Gastrocnemius medialis (tissue), 4 donors: Measurements from ENCODE around the gene TMEM123. TPM values are rescaled to one million over a fixed set of nuclear protein-coding genes. Genes with fewer than 3 reads are reported as not detected.
"Not testable (repeated sequence)": the region's sequence is repeated elsewhere in the genome, so short reads cannot be mapped to it uniquely, and the experiment has no call there.

Experiments
- ATAC-seq, 2 donors: fragments of 150-250 bp; one replicate each; pipeline ENCODE4 v1.9.1; 2016
- DNase-seq, 2 donors: peaks; one replicate each; pipeline ENCODE4 v3.0.0-alpha.2; 2019
- H3K27ac ChIP-seq, 4 donors: fragments of 200-600 bp; sonication (generic); 1 replicate in 1 of 4; 2 replicates in 3 of 4; pipeline ENCODE4 v1.5.1; 2016 to 2018; ENCODE audit warnings: mild to moderate bottlenecking in 2 of 4, moderate library complexity in 1 of 4
- H3K27me3 ChIP-seq, 3 donors: fragments of 200-600 bp; sonication (generic) in 2 of 3; 1 replicate in 1 of 3; 2 replicates in 2 of 3; pipeline versions ENCODE4 v1.5.1 to v1.6.0; 2016 to 2019; ENCODE audit warnings: mild to moderate bottlenecking in 1 of 3, moderate library complexity in 1 of 3
- H3K36me3 ChIP-seq, 2 donors: fragments of 200-600 bp; sonication (generic) in 1 of 2; one replicate each; pipeline ENCODE4 v1.5.1; 2017 to 2018
- H3K4me1 ChIP-seq, 2 donors: fragments of 200-600 bp; sonication (generic) in 1 of 2; one replicate each; pipeline ENCODE4 v1.5.1; 2016 to 2017; ENCODE audit warnings: mild to moderate bottlenecking in 2 of 2
- H3K4me3 ChIP-seq, 4 donors: fragments of 200-600 bp; sonication (generic) in 3 of 4; 1 replicate in 1 of 4; 2 replicates in 3 of 4; pipeline ENCODE4 v1.5.1; 2016 to 2019; ENCODE audit warnings: mild to moderate bottlenecking in 2 of 4
- H3K9me3 ChIP-seq, 3 donors: fragments of 200-600 bp; sonication (generic) in 2 of 3; 1 replicate in 1 of 3; 2 replicates in 2 of 3; pipeline ENCODE4 v1.5.1; 2016 to 2019
- CTCF ChIP-seq, 5 experiments: fragments of 450-650 bp in 3 of 5; fragments of 200-600 bp in 2 of 5; sonication (generic) in 2 of 5; IDR thresholded peaks in 4 of 5; conservative IDR thresholded peaks in 1 of 5; 1 replicate in 4 of 5; 2 replicates in 1 of 5; pipeline ENCODE4 v1.5.1; 2016 to 2019; ENCODE audit warnings: antibody characterized with exemption in 5 of 5, mild to moderate bottlenecking in 3 of 5, moderate library complexity in 3 of 5
- POLR2A ChIP-seq, 2 donors: fragments of 450-650 bp; IDR thresholded peaks; one replicate each; pipeline ENCODE4 v1.6.1; 2017; ENCODE audit warnings: antibody characterized with exemption in 2 of 2, mild to moderate bottlenecking in 2 of 2, moderate library complexity in 2 of 2
- in situ Hi-C, 4 donors: fragments of 200-750 bp; cut with MboI; loops; one replicate each; pipeline versions ENCODE4 v1.15.0 to v1.8.0; 2017; ENCODE audit warnings: low sequenced_read_pairs in 4 of 4
- intact Hi-C: fragments of 100-400 bp; cut with DNase I; formaldehyde crosslinking; loops from one replicate; pipeline ENCODE4 v1.15.1; 2023; ENCODE audit warnings: low total_unique reads
- total RNA-seq, 4 donors: library from RNA; depleted of rRNA; stranded (reverse); fragments of >200 nt; gene quantifications; one replicate each; pipeline versions ENCODE4 v1.1.0 to v1.2.3, GENCODE V29; 2016

The TMEM123 gene
- total RNA-seq, 4 donors from 2014 or later, result 12.5 to 38.0 (median 22.6) TPM

- intact Hi-C loops (no loop called here), in situ Hi-C loops (no loop called here)
- no peak overlapping the region for H3K4me3 ChIP-seq
- no peaks in the 10 kb centered on the region for H3K4me1 ChIP-seq
- DNase-seq (no peak), ATAC-seq (no peak)
- no peaks in the 10 kb centered on the region for H3K9me3 ChIP-seq
- no peak for TF ChIP-seq CTCF (IDR thresholded peaks at IDR 0.05 in 4 of 5, conservative IDR thresholded peaks at IDR 0.05 in 1 of 5)
- no peak for TF ChIP-seq POLR2A (IDR thresholded peaks at IDR 0.05)
- no peaks in the 10 kb centered on the region for H3K36me3 ChIP-seq
- no peaks in the 10 kb centered on the region for H3K27me3 ChIP-seq
- H3K27ac ChIP-seq, result no peak overlapping the region
These were observed 14.1 kb downstream of the TMEM123 start for GRCh38 chr11:102438311-102439062.

GRCh38 chr11:102437727-102438126 is 14.8 kb downstream of the TMEM123 start:
- no peak for TF ChIP-seq POLR2A (IDR thresholded peaks at IDR 0.05)
- no peak for TF ChIP-seq CTCF (IDR thresholded peaks at IDR 0.05 in 4 of 5, conservative IDR thresholded peaks at IDR 0.05 in 1 of 5)
- Histone ChIP-seq H3K4me3 (no peak overlapping the region), H3K9me3 (no peaks in the 10 kb centered on the region), H3K4me1 (no peaks in the 10 kb centered on the region), H3K27me3 (no peaks in the 10 kb centered on the region), H3K36me3 (no peaks in the 10 kb centered on the region), H3K27ac (no peak overlapping the region)
- intact Hi-C loops (no loop called here), in situ Hi-C loops (no loop called here)
- DNase-seq (no peak), ATAC-seq (no peak)

- in situ Hi-C loops, result no loop called here
- H3K27ac ChIP-seq, result no peak overlapping the region
- no peaks in the 10 kb centered on the region for H3K27me3 ChIP-seq
- no peaks in the 10 kb centered on the region for H3K9me3 ChIP-seq
- H3K36me3 ChIP-seq, result no peaks in the 10 kb centered on the region
- no peaks in the 10 kb centered on the region for H3K4me1 ChIP-seq
- no peak overlapping the region for H3K4me3 ChIP-seq
- no peak for TF ChIP-seq CTCF (IDR thresholded peaks at IDR 0.05 in 4 of 5, conservative IDR thresholded peaks at IDR 0.05 in 1 of 5)
- TF ChIP-seq POLR2A (IDR thresholded peaks at IDR 0.05), result no peak
- ATAC-seq (no peak), DNase-seq (no peak)
- intact Hi-C loops, result no loop called here
These were observed 15.6 kb downstream of the TMEM123 start for GRCh38 chr11:102436976-102437375.

- no peak for ATAC-seq
- no peak for DNase-seq
- in situ Hi-C loops, result no loop called here
- no peak overlapping the region for H3K27ac ChIP-seq
- H3K4me1 ChIP-seq, result no peaks in the 10 kb centered on the region
- no peak overlapping the region for H3K4me3 ChIP-seq
- no peaks in the 10 kb centered on the region for H3K9me3 ChIP-seq
- no peaks in the 10 kb centered on the region for H3K27me3 ChIP-seq
- intact Hi-C loops, result no loop called here
- H3K36me3 ChIP-seq, result no peaks in the 10 kb centered on the region
- TF ChIP-seq CTCF (IDR thresholded peaks at IDR 0.05 in 4 of 5, conservative IDR thresholded peaks at IDR 0.05 in 1 of 5) (no peak), POLR2A (IDR thresholded peaks at IDR 0.05) (no peak)
These were observed 16.0 kb downstream of the TMEM123 start for GRCh38 chr11:102436561-102436960.

- Histone ChIP-seq H3K9me3 (no peaks in the 10 kb centered on the region), H3K36me3 (no peaks in the 10 kb centered on the region), H3K4me3 (no peak overlapping the region), H3K27me3 (no peaks in the 10 kb centered on the region), H3K27ac (no peak overlapping the region), H3K4me1 (peaks cover 0 to 3% of the 10 kb centered on the region in 2 donors)
- intact Hi-C loops, result no loop called here
- no peak for DNase-seq
- ATAC-seq, result no peak
- in situ Hi-C loops, result no loop called here
- TF ChIP-seq CTCF (IDR thresholded peaks at IDR 0.05 in 4 of 5, conservative IDR thresholded peaks at IDR 0.05 in 1 of 5), result no peak
- TF ChIP-seq POLR2A (IDR thresholded peaks at IDR 0.05), result no peak
These were observed 16.9 kb downstream of the TMEM123 start for GRCh38 chr11:102435688-102436087.

GRCh38 chr11:102433571-102433970 is 19.0 kb downstream of the TMEM123 start:
- H3K27ac ChIP-seq, intact Hi-C loops, ATAC-seq, in situ Hi-C loops, H3K27me3 ChIP-seq, DNase-seq, H3K36me3 ChIP-seq, H3K4me3 ChIP-seq, H3K9me3 ChIP-seq: not testable (repeated sequence)
- peaks cover 0 to 17% of the 10 kb centered on the region in 2 donors for H3K4me1 ChIP-seq

- H3K9me3 ChIP-seq, in situ Hi-C loops, ATAC-seq, DNase-seq, intact Hi-C loops, H3K27me3 ChIP-seq, H3K36me3 ChIP-seq, H3K4me3 ChIP-seq, H3K27ac ChIP-seq: not testable (repeated sequence)
- H3K4me1 ChIP-seq, result peaks cover 0 to 18% of the 10 kb centered on the region in 2 donors
These were observed 20.0 kb downstream of the TMEM123 start for GRCh38 chr11:102432560-102432959.
